OCI-LY1 (cell line): ENCODE measurements around the gene SLC39A5.

Experiments used
- H2AFZ ChIP-seq: fragments of 200-600 bp; sonication (generic), shearing (Covaris generic); 2 replicates; pipeline ENCODE4 v1.6.0; 2014; ENCODE audit warnings: antibody characterized with exemption, mild to moderate bottlenecking, low read length
- H3F3A ChIP-seq: fragments of 200-600 bp; sonication (generic), shearing (Covaris generic); 2 replicates; pipeline ENCODE4 v1.6.0; 2014; ENCODE audit warnings: mild to moderate bottlenecking, antibody characterized with exemption, low read length, moderate library complexity; ENCODE audit not compliant: insufficient read depth
- H3K27ac ChIP-seq: fragments of 200-600 bp; sonication (generic); 2 replicates; pipeline ENCODE4 v1.5.1; 2014; ENCODE audit warnings: low read length, mixed run types, mild to moderate bottlenecking, low read depth; ENCODE audit not compliant: poor library complexity, severe bottlenecking
- H3K27me3 ChIP-seq: fragments of 200-600 bp; sonication (generic); 2 replicates; pipeline ENCODE4 v1.6.0; 2014; ENCODE audit warnings: antibody characterized with exemption, mild to moderate bottlenecking, low read length, moderate library complexity; ENCODE audit not compliant: insufficient read depth
- H3K36me3 ChIP-seq: fragments of 200-600 bp; sonication (generic); 2 replicates; pipeline ENCODE4 v1.6.1; 2014; ENCODE audit warnings: mild to moderate bottlenecking, antibody characterized with exemption, low read length, moderate library complexity, mixed read lengths; ENCODE audit not compliant: insufficient read depth
- H3K4me1 ChIP-seq: fragments of 200-600 bp; sonication (generic); 2 replicates; pipeline ENCODE4 v1.5.1; 2014; ENCODE audit warnings: mild to moderate bottlenecking, low read length, moderate library complexity; ENCODE audit not compliant: insufficient read depth, severe bottlenecking
- H3K4me2 ChIP-seq: fragments of 200-600 bp; sonication (generic), shearing (Covaris generic); 2 replicates; pipeline ENCODE4 v1.6.1; 2014; ENCODE audit warnings: low read length
- H3K4me3 ChIP-seq: fragments of 200-600 bp; sonication (generic); 2 replicates; pipeline ENCODE4 v1.5.1; 2014; ENCODE audit warnings: low read length, low read depth, mild to moderate bottlenecking, mixed read lengths; ENCODE audit not compliant: poor library complexity, severe bottlenecking
- H3K79me2 ChIP-seq: fragments of 200-600 bp; shearing (Covaris generic); 2 replicates; pipeline ENCODE4 v1.6.1; 2016; ENCODE audit warnings: mixed run types, low read length, mixed read lengths; ENCODE audit not compliant: insufficient read depth
- H3K9ac ChIP-seq: fragments of 200-600 bp; sonication (generic), shearing (Covaris generic); 2 replicates; pipeline ENCODE4 v1.6.1; 2014; ENCODE audit warnings: mild to moderate bottlenecking, low read length, mixed read lengths
- H3K9me2 ChIP-seq: fragments of 200-600 bp; sonication (generic), shearing (Covaris generic); 2 replicates; pipeline ENCODE4 v1.6.1; 2014; ENCODE audit warnings: low read depth, mild to moderate bottlenecking, low read length, mixed read lengths
- H3K9me3 ChIP-seq: fragments of 200-600 bp; shearing (Covaris generic); 2 replicates; pipeline ENCODE4 v1.6.1; 2014; ENCODE audit warnings: low read length, mixed read lengths
- H4K20me1 ChIP-seq: fragments of 200-600 bp; sonication (generic), shearing (Covaris generic); 2 replicates; pipeline ENCODE4 v1.6.0; 2016; ENCODE audit warnings: mild to moderate bottlenecking, low read length; ENCODE audit not compliant: insufficient read depth
- EZH2 ChIP-seq: fragments of 200-600 bp; sonication (generic), shearing (Covaris generic); IDR thresholded peaks from 2 replicates; pipeline ENCODE4 v1.8.0; 2017; ENCODE audit warnings: borderline replicate concordance, mixed run types, mild to moderate bottlenecking, antibody characterized with exemption, low read length, moderate library complexity, mixed read lengths
- TF ChIP-seq, protein P1 (sequence below): fragments of 200-600 bp; sonication (generic), shearing (Covaris generic); IDR thresholded peaks from 2 replicates; pipeline ENCODE4 v1.5.1; 2017; ENCODE audit warnings: mild to moderate bottlenecking, antibody characterized with exemption, low read length, moderate library complexity, mixed read lengths

SLC39A5 gene

GRCh38 chr12:56213878-56214277 lies 16.0 kb upstream of the SLC39A5 start:
- Histone ChIP-seq H3K79me2 (no peaks in the 10 kb centered on the region), H4K20me1 (no peaks in the 10 kb centered on the region)

DNA sequence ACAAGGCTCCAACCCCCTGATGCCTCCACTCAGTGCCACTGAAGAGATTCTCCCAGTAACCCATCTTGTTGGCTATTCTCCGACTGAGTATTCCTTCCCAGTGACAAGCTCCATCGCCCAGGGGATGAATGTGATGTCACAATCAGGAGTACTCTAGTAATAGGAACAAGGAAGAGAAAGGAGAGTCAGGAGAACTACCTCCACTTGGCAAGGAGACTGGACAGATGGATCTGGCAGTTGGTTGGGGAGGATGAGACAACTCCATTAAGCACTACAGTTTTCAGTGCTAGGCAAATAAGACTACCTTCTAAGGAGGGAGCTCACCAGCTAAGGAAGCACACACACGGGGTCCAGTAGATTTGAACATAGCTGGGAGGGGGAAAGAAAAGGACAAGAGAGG lies 13.4 kb upstream of the SLC39A5 start:
- Histone ChIP-seq H3K4me2 (no peak overlapping the region), H3K9me3 (no peaks in the 10 kb centered on the region), H3K4me1 (peaks cover 12% of the 10 kb centered on the region), H3F3A (no peaks in the 10 kb centered on the region), H3K9ac (no peak overlapping the region), H3K4me3 (no peak overlapping the region), H2AFZ (no peak overlapping the region), H3K36me3 (peaks cover 61% of the 10 kb centered on the region), H3K9me2 (no peaks in the 10 kb centered on the region), H3K27me3 (no peaks in the 10 kb centered on the region), H4K20me1 (no peaks in the 10 kb centered on the region), H3K27ac (no peak overlapping the region), H3K79me2 (0 out of 2 replicates have a peak, but pooled peaks cover 5% of the 10 kb centered on the region)
- no peak for TF ChIP-seq EZH2
- TF ChIP-seq, protein P1, sequence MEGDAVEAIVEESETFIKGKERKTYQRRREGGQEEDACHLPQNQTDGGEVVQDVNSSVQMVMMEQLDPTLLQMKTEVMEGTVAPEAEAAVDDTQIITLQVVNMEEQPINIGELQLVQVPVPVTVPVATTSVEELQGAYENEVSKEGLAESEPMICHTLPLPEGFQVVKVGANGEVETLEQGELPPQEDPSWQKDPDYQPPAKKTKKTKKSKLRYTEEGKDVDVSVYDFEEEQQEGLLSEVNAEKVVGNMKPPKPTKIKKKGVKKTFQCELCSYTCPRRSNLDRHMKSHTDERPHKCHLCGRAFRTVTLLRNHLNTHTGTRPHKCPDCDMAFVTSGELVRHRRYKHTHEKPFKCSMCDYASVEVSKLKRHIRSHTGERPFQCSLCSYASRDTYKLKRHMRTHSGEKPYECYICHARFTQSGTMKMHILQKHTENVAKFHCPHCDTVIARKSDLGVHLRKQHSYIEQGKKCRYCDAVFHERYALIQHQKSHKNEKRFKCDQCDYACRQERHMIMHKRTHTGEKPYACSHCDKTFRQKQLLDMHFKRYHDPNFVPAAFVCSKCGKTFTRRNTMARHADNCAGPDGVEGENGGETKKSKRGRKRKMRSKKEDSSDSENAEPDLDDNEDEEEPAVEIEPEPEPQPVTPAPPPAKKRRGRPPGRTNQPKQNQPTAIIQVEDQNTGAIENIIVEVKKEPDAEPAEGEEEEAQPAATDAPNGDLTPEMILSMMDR = no peak

More at GRCh38 chr12:56213878-56214277, 16.0 kb upstream of the SLC39A5 start:
- Histone ChIP-seq H3K27ac (no peak overlapping the region), H3F3A (no peaks in the 10 kb centered on the region), H3K4me3 (no peak overlapping the region), H3K9me3 (no peaks in the 10 kb centered on the region), H3K4me1 (peaks cover 16% of the 10 kb centered on the region), H3K36me3 (peaks cover 80% of the 10 kb centered on the region), H3K4me2 (no peak overlapping the region), H3K27me3 (no peaks in the 10 kb centered on the region), H3K9me2 (no peaks in the 10 kb centered on the region), H2AFZ (no peak overlapping the region), H3K9ac (no peak overlapping the region)
- TF ChIP-seq, protein P1 = no peak
- no peak for TF ChIP-seq EZH2

GRCh38 chr12:56219840-56220239 lies 10.0 kb upstream of the SLC39A5 start:
- Histone ChIP-seq H3K4me1 (peaks cover 36% of the 10 kb centered on the region), H3K36me3 (peaks cover 27% of the 10 kb centered on the region), H4K20me1 (no peaks in the 10 kb centered on the region), H3K9me2 (no peaks in the 10 kb centered on the region), H3F3A (no peaks in the 10 kb centered on the region), H3K79me2 (0 out of 2 replicates have a peak, but pooled peaks cover 5% of the 10 kb centered on the region), H3K9me3 (no peaks in the 10 kb centered on the region), H3K4me2 (peak overlapping the region; percentile 95; the same call in 1 of the 2 replicates), H2AFZ (no peak overlapping the region), H3K9ac (no peak overlapping the region), H3K27ac (no peak overlapping the region), H3K27me3 (no peaks in the 10 kb centered on the region), H3K4me3 (peak overlapping the region; percentile 84)
- TF ChIP-seq, protein P1 = no peak
- no peak for TF ChIP-seq EZH2
